Right hindlimb (tissue), 1 donor: ENCODE results near the gene HUS1.

Experiments
- DNase-seq: peaks from one replicate; pipeline ENCODE4 v3.0.0-alpha.2; 2018

The HUS1 gene

GRCh38 chr7:47978790-47979144 is 648 bp downstream of the HUS1 start:
- no peak for DNase-seq

GRCh38 chr7:47973739-47974138 is 5.7 kb downstream of the HUS1 start:
- DNase-seq, result no peak

DNA sequence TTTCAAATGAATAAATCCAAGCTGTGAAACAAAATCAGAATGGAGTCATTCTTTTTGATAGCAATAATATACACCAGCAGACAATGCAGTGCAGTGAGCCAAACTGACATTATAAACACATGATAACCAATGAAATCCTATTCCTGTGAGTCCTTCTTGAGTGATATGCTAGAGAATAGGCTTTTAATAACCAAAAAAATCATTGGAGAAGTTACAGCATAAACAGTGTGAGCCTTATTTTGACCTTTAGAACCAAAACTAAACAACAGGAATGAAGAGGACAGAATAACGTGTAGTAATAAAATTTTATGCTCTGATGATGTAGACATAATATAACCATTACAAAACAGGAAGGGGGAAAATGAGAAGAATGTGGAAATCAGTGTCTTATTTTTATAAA is 8.7 kb downstream of the HUS1 start:
- DNase-seq, result no peak

DNA sequence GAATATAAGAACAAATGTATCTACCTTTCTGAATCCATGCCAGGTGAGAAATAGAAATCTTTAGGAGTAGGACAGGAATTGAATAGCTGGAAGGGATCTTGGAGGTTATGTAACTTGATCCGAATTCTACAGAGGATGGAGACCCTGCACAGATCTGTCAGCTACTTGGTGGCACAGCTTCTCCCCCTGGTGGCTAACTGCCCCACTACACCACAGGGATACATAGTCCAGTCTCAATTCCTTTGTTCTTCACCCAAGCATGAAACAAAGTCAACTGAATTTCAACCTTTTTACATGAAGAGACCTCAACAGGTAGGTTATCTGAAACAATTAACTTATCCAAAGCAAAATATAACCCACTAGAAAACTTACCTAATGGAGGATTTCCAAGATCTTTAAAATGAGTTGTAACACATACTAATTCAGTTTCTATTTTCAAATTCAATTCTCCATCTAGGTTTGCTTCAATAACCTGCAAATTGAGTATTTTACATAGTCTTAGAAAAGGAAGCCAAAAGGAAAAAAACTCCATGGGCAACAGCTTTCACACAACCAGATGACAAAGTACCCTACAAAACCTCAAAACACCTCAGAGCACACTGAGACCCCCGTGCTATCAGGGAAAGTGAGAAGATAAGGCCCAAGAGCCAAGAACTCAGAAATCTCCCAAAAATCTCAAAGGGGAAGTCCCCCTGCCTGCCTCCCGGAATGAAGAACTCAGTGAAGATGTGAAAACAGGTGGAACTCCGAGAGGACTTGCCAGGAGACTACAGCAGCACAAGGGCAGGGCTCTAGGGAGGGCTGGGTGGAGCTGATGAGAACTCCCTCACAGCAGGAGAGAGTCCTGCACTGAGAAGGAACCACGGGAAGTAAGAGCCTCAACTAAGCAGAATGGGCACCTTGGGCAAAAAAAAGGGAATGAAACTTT is 10.3 kb downstream of the HUS1 start:
- DNase-seq, result peak; percentile 69

GRCh38 chr7:47967708-47968107 is 11.7 kb downstream of the HUS1 start:
- no peak for DNase-seq

- DNase-seq, result no peak
Measured at GRCh38 chr7:47967123-47967522, 12.3 kb downstream of the HUS1 start.

DNA sequence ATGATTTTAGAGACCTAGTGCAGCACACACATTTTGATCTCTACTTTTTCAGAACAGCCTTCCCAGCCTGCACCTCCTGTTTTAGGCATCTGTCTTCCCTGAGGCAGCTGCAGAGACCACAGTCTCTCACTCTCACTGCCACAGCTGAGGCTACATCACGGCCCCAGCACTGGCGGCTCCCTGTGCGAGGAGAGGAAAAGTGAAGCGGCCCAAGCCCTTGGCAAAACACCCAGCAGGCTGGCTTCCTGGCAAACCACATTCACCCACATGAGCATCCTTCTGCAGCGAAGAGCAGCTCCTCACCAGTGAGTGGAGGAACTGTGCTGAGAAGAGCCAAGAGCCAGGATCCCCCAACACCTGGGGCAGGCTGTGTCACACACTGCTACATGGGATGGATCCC is 14.0 kb downstream of the HUS1 start:
- no peak for DNase-seq

DNA sequence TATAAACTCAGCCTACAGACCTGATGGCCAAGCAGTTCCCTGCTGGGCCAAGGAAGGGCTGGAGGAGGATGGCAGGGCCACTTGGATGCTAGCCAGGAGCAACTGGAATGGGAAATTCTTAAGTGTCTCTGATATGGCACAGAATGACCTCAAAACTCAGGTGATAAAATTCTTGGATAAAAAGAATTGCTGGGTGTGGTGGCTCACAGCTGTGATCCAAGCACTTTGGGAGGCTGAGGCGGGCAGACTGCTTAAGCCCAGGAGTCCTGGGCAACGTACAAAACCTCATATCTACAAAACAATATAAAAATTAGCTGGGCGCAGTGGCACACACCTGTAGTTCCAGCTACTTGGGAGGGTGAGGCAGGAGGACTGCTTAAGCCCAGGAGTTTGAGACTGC is 17.2 kb downstream of the HUS1 start:
- DNase-seq, result no peak

GRCh38 chr7:47957156-47957555 is 22.3 kb downstream of the HUS1 start:
- no peak for DNase-seq

GRCh38 chr7:47956220-47956619 is 23.2 kb downstream of the HUS1 start:
- no peak for DNase-seq

DNA sequence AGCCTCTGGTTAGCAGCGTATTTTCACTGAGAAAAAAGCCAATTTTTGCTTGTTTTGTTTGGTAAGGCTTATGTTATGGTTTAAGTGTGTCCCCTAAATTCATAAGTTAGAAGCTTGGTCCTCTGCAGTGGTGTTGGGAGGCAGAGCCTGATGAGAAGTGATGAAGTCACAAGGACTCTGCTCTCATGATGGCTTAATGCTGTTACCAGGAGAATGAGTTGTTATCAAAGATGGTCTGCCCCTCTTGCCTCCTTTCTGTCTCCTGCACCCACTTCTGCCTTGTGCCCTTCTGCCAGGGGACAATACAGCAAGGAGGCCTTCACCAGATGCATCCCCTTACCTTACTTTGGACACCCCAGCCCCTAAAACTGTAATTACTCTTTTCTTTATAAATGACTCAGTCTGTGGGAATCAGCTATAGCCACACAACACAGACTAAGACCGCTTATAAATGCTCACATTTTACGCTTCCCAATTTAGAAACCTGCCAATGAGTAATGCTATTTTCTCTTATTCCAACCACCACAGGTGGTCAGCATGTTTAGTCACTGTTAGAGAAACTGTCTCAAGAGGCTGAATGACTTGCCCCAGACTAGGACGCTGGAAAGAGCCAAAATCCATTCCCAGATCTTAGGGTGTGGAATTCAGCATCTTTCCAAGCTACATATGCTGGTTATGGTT is 25.0 kb downstream of the HUS1 start:
- DNase-seq, result no peak

GRCh38 chr7:47953822-47954221 is 25.6 kb downstream of the HUS1 start:
- DNase-seq, result no peak

DNA sequence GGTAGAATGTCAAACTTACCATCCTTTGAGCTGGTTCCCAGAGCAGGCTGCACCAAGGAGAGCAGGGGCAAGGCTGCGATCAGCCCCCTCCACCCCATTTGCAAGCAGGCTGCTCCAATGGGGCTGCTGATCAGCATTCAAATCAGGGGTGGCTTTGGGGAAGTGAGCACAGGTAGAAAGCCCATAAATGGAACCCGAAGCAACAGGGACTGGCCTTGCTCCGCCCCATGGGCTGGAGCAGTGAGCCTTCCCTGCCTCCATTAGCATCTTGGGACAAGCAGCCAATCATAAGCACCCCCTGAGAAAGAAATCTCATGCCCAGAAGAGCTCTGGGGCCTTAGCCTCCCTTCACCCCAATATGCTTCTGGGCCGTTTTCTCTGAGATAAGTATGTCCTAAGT is 27.2 kb downstream of the HUS1 start:
- DNase-seq, result no peak

GRCh38 chr7:47951374-47951773 is 28.0 kb downstream of the HUS1 start:
- DNase-seq, result no peak

DNA sequence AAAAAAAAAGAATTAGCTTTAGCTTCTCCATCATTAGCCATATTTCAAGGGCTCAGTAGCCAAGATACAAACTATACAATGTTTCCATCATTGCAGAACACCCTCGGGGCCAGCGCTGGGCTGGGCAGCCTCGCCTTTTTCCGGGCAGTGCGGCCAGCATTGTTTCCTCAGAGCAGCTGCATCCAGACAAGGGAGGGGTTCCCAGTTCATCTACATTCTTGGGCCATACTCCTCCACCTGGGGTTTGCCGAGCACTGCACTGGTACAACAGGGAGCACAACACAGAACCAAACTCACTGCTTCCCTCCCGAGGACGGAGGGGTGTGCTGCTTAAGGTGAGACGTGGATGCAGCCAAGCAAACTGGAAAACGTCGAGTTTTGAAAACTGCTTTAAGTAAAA is 28.7 kb downstream of the HUS1 start:
- peak; percentile 52 for DNase-seq

DNA sequence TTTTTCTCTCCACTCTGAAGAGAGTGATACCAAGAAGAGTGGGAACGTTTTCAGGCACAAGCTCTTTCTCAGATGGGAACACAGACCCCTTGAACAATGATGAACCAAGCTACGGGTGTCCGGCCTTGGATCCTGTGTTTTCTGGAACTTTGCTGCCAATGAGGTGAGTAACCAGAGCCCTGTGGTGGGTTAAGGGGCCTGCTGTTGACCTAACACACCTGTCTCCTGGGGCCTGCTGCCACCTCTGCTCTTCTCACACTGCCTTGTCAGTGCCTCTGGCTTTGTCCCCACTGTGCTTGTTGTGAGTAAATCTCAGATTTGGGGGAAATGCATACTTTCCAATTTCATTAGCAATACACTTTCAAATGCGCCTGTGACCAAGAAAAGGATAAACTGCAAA is 29.7 kb downstream of the HUS1 start:
- no peak for DNase-seq

DNA sequence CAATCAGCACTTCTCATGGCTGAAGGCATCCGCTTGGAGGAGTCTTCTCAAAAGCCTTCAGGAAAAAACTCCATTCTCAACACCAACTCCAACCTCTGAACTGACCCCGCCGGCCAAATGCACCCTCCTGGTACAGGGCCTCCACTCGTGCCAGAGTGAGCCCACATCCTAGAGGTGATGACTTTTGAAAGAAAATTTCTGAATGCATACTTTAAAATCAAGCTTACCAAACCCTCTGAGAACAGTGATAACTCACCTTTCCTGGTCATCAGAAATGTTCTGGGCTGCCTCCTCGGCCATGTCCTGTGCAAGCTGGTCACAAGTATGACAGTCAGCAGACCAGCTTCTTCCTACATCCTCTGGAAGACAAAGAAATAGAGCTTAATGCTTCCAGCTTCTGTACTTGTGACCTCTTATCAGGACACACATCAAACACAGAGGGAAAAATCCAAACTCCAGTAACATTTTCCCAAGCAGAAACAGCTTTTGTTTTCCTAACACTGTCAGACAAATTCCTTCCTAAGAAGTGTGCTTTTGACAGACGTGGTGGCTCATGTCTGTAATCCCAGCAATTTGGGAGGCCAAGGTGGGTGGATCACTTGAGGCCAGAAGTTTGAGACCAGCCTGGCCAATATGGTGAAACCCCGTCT is 31.1 kb downstream of the HUS1 start, which contains the start of gene PKD1L1:
TSS of gene PKD1L1 (minus strand) at position 326 of the 650 bp plus-strand sequence. CDS start at position 300, 26 bp downstream.
- DNase-seq, result no peak

- DNase-seq, result no peak
Measured at GRCh38 chr7:47947355-47947749, 32.1 kb downstream of the HUS1 start.

GRCh38 chr7:47946581-47947354 is 32.6 kb downstream of the HUS1 start:
- no peak for DNase-seq

DNA sequence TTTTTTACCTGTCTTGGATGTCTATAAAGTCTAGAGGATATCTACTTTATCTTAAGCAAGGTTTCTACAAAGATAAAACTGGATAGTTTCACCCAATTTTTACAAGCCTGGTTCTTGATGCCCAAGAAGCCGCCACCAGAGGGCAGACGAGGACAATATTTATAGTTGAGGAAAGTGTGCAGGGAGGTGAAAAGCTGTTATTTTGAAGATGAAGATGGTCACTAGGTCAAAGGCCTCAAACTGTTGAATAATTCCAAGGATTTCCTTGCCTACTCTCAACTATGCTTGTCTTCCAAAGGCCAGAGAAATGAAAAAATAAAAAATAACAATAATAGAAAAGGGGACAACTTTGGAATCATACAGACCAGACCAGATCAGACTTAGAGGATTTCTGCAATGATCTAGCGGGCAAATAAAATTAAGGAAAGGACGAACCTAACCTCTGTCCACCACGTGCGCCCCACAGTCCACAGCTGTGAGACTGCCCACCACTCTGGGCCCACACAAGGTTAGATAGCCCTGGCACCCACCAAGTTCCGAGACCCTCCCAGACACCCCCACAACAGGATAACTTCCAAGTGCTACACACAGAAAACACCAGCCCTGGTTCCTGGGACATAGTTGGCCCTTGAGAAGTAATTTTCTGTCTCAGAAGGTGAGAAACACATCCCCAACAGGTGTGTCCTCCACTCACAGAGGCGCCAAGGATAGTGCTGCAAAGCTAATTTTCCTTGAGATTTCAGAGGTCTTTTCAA is 34.0 kb downstream of the HUS1 start:
- DNase-seq, result peak; percentile 73

GRCh38 chr7:47944536-47945260 is 34.7 kb downstream of the HUS1 start:
- no peak for DNase-seq
